ENCODE data around the gene SAA1. TPM values are rescaled to one million over a fixed set of nuclear protein-coding genes. Genes with fewer than 3 reads are reported as not detected.
A peak's percentile ranks its signal among the peaks of the same experiment; 100 is the strongest.

Gene SAA1
- polyA plus RNA-seq, 3 donors = not detected

DNA sequence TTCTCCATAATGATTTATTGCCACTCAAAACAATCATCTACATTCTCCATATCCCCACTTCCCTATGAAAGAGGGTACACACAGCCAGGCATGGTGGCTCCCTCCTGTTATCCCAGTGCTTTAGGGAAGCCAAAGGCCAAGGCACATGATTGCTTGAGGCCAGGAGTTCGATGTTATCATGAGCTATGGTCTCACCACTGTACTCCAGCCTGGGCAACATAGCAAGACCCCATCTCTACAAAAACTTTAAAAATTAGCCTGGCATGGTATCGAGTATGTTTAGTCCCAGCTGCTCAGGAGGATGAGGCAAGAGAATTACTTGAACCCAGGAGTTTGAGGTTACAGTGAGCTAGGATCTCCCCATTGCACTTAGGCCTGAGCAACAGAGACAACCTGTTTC, 49.8 kb downstream of the SAA1 start:
- Mint-ChIP-seq H3K4me3 (no peak overlapping the region), H3K36me3 (peaks cover 32 to 34% of the 10 kb centered on the region in 2 donors), H3K27me3 (ENCODE audit: low read depth in 3 of 3) (no peaks in the 10 kb centered on the region), H3K27ac (peak overlapping the region in 3 of 7 donors; percentile 53 to 70 (median 69)), H3K9me3 (peaks cover 0 to 4% (median 0%) of the 10 kb centered on the region in 7 donors), H3K4me1 (peaks cover 56% of the 10 kb centered on the region)
- peaks cover 10 to 33% of the 10 kb centered on the region in 2 donors for H3K36me3 ChIP-seq (replicated peaks in 1 of 2; ENCODE audit: control insufficient read depth in 1 of 2, insufficient read depth in 2 of 2, low read length in 2 of 2)
- no peak overlapping the region for H2AFZ ChIP-seq (ENCODE audit: insufficient read depth, low read depth, low read length, poor library complexity, severe bottlenecking)
- no peaks in the 10 kb centered on the region for H4K20me1 ChIP-seq (ENCODE audit: insufficient read depth, low read length)
- intact Hi-C loops (cut with micrococcal nuclease) = no loop called here
- H3K4me1 ChIP-seq (ENCODE audit: control insufficient read depth in 1 of 2, insufficient read depth in 2 of 2, low read length in 2 of 2) = peaks cover 24 to 61% of the 10 kb centered on the region in 2 donors
- H3K4me3 ChIP-seq (replicated peaks in 1 of 3; ENCODE audit: low read depth in 2 of 3, low read length in 3 of 3) = no peak overlapping the region
- no peak for DNase-seq
- peaks cover 89% of the 10 kb centered on the region for H3K79me2 ChIP-seq (ENCODE audit: insufficient read depth, low read length)
- H3K4me2 ChIP-seq (replicated peaks; ENCODE audit: extremely low read depth, low read length, poor library complexity, severe bottlenecking) = no peak overlapping the region
- H3K9me3 ChIP-seq (replicated peaks in 1 of 2; ENCODE audit: control insufficient read depth in 1 of 2, insufficient read depth in 1 of 2, low read length in 2 of 2) = no peaks in the 10 kb centered on the region
- TF ChIP-seq CTCF (IDR thresholded peaks at IDR 0.05) = no peak
- H3K27me3 ChIP-seq (ENCODE audit: control insufficient read depth in 2 of 2, insufficient read depth in 2 of 2, low read length in 2 of 2) = no peaks in the 10 kb centered on the region
- WGBS (ENCODE audit: insufficient coverage) = no CpG with 5 or more reads among the region's 2 CpGs
- H3K9ac ChIP-seq (ENCODE audit: insufficient read depth, low read length, poor library complexity, severe bottlenecking) = no peak overlapping the region
- H3K27ac ChIP-seq (ENCODE audit: low read depth in 1 of 2, low read length in 2 of 2) = peak overlapping the region in 1 of 2 donors; percentile 78

DNA sequence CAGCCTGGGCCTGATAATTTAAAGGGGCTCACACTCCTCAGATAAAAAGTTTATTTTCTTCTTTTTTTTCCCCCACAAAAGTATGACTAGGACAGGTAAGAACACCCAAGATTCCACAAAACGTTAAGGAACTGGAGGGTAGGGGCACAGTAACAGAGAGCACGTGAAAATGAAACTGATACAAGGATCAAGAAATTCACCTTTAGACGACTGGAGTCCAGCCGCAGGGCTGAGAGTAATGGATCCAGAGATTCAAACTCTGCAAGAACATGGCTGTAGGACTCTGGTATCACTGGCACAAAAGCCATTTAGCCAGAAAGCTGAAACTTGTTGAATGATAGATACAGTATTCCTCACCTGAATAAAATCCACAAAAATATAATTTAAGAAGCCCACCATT, 51.5 kb downstream of the SAA1 start:
- no peak overlapping the region for H3K4me3 Mint-ChIP-seq
- Histone ChIP-seq H3K9ac (ENCODE audit: insufficient read depth, low read length, poor library complexity, severe bottlenecking) (no peak overlapping the region), H3K4me1 (ENCODE audit: control insufficient read depth in 1 of 2, insufficient read depth in 2 of 2, low read length in 2 of 2) (peaks cover 16 to 53% of the 10 kb centered on the region in 2 donors), H3K4me2 (replicated peaks; ENCODE audit: extremely low read depth, low read length, poor library complexity, severe bottlenecking) (no peak overlapping the region), H3K4me3 (replicated peaks in 1 of 3; ENCODE audit: low read depth in 2 of 3, low read length in 3 of 3) (no peak overlapping the region), H3K27me3 (ENCODE audit: control insufficient read depth in 2 of 2, insufficient read depth in 2 of 2, low read length in 2 of 2) (no peaks in the 10 kb centered on the region), H3K9me3 (replicated peaks in 1 of 2; ENCODE audit: control insufficient read depth in 1 of 2, insufficient read depth in 1 of 2, low read length in 2 of 2) (no peaks in the 10 kb centered on the region), H3K79me2 (ENCODE audit: insufficient read depth, low read length) (peaks cover 89% of the 10 kb centered on the region), H4K20me1 (ENCODE audit: insufficient read depth, low read length) (no peaks in the 10 kb centered on the region), H3K36me3 (replicated peaks in 1 of 2; ENCODE audit: control insufficient read depth in 1 of 2, insufficient read depth in 2 of 2, low read length in 2 of 2) (peaks cover 7 to 27% of the 10 kb centered on the region in 2 donors), H2AFZ (ENCODE audit: insufficient read depth, low read depth, low read length, poor library complexity, severe bottlenecking) (no peak overlapping the region), H3K27ac (ENCODE audit: low read depth in 1 of 2, low read length in 2 of 2) (no peak overlapping the region)
- H3K27ac Mint-ChIP-seq = peak overlapping the region in 3 of 7 donors; percentile 0 to 33 (median 22)
- no peak for DNase-seq
- TF ChIP-seq CTCF (IDR thresholded peaks at IDR 0.05) = no peak
- H3K4me1 Mint-ChIP-seq = peaks cover 57% of the 10 kb centered on the region
- no peaks in the 10 kb centered on the region for H3K27me3 Mint-ChIP-seq (ENCODE audit: low read depth in 3 of 3)
- intact Hi-C loops (cut with micrococcal nuclease) = no loop called here
- H3K9me3 Mint-ChIP-seq = peaks cover 0 to 4% (median 0%) of the 10 kb centered on the region in 7 donors
- peaks cover 26 to 27% of the 10 kb centered on the region in 2 donors for H3K36me3 Mint-ChIP-seq
- WGBS (ENCODE audit: insufficient coverage) = 85% methylated on average over 3 of the region's 4 CpGs

Small RNA genes within 50 kb of the gene (small RNA-seq; reads per million reads assigned to genes)
- gene RNA5SP333 (ENCODE audit: insufficient read length, low read depth) (not detected), gene RNA5SP334 (ENCODE audit: insufficient read length, low read depth) (not detected)

Other genes with a start within 250 kb of the SAA1 start
- under 1 TPM in 1 of 3 donors, not detected in 2; 0.15 TPM for gene TPH1, start 220.0 kb upstream of the SAA1 start, polyA plus RNA-seq
- 10 to 100 TPM in 1 of 3 donors, 1 to 10 TPM in 2; 6.4 to 10.2 (median 7.6) TPM for gene SAAL1, start 160.2 kb upstream of the SAA1 start, polyA plus RNA-seq
- not detected for gene MRGPRX3, start 133.7 kb upstream of the SAA1 start, polyA plus RNA-seq
- gene MRGPRX4, start 93.4 kb upstream of the SAA1 start, polyA plus RNA-seq = not detected
- not detected for gene SAA4, start 29.5 kb upstream of the SAA1 start, polyA plus RNA-seq
- not detected for gene SAA2, start 17.6 kb upstream of the SAA1 start, polyA plus RNA-seq
- gene HPS5, start 55.9 kb downstream of the SAA1 start, polyA plus RNA-seq = 10 to 100 TPM; 11.4 to 17.7 (median 12.9) TPM
- gene GTF2H1, start 56.3 kb downstream of the SAA1 start, polyA plus RNA-seq = 10 to 100 TPM; 23.0 to 26.6 (median 26.2) TPM
- 100 to 1,000 TPM; 191 to 501 (median 438) TPM for gene LDHA, start 128.3 kb downstream of the SAA1 start, polyA plus RNA-seq
- gene LDHC, start 146.1 kb downstream of the SAA1 start, polyA plus RNA-seq = not detected
- gene LDHAL6A, start 189.6 kb downstream of the SAA1 start, polyA plus RNA-seq = not detected

All from CD14-positive monocyte (primary cell).